EH (cell line): ENCODE results near the gene CFAP73.
A peak's percentile ranks its signal among the peaks of the same experiment; 100 is the strongest.

Experiments
- DNase-seq: peaks from one replicate; pipeline ENCODE4 v3.0.0-alpha.2; 2015; ENCODE audit warnings: low read depth

Gene CFAP73

GRCh38 chr12:113142173-113142885 is 7.2 kb upstream of the CFAP73 start:
- no peak for DNase-seq

- no peak for DNase-seq
Measured at GRCh38 chr12:113142886-113143332, 6.6 kb upstream of the CFAP73 start.

- DNase-seq: no peak
Measured at GRCh38 chr12:113143959-113144358, 5.6 kb upstream of the CFAP73 start.

- no peak for DNase-seq
Measured at GRCh38 chr12:113144806-113145205, 4.7 kb upstream of the CFAP73 start.

GRCh38 chr12:113145720-113146551 is 3.6 kb upstream of the CFAP73 start:
- DNase-seq: no peak

- DNase-seq: no peak
Measured at GRCh38 chr12:113146999-113147398, 2.5 kb upstream of the CFAP73 start.

GRCh38 chr12:113151655-113152054 is 2.1 kb downstream of the CFAP73 start:
- no peak for DNase-seq

GRCh38 chr12:113152196-113152834 is 2.8 kb downstream of the CFAP73 start:
- DNase-seq: no peak

- DNase-seq: peak; percentile 72
Measured at GRCh38 chr12:113152835-113153814, 3.6 kb downstream of the CFAP73 start.

GRCh38 chr12:113154351-113154973 is 4.9 kb downstream of the CFAP73 start:
- DNase-seq: peak; percentile 17

- DNase-seq: no peak
Measured at GRCh38 chr12:113155060-113155459, 5.5 kb downstream of the CFAP73 start.

- no peak for DNase-seq
Measured at GRCh38 chr12:113155646-113156045, 6.1 kb downstream of the CFAP73 start.

- no peak for DNase-seq
Measured at GRCh38 chr12:113157218-113157859, 7.8 kb downstream of the CFAP73 start.

GRCh38 chr12:113158439-113159203 is 9.1 kb downstream of the CFAP73 start:
- no peak for DNase-seq

- no peak for DNase-seq
Measured at GRCh38 chr12:113159937-113160336, 10.4 kb downstream of the CFAP73 start.

GRCh38 chr12:113161415-113162016 is 12.0 kb downstream of the CFAP73 start:
- peak; percentile 11 for DNase-seq

- peak; percentile 46 for DNase-seq
Measured at GRCh38 chr12:113162102-113163029, 12.8 kb downstream of the CFAP73 start.

- no peak for DNase-seq
Measured at GRCh38 chr12:113163030-113163360, 13.5 kb downstream of the CFAP73 start.
